Sciatic nerve (tissue), 2 donors: ENCODE measurements around the gene LRMDA. TPM values are rescaled to one million over a fixed set of nuclear protein-coding genes. Genes with fewer than 3 reads are reported as not detected.
A peak's percentile ranks its signal among the peaks of the same experiment; 100 is the strongest.

Source experiments
- ATAC-seq: fragments of 200-7000 bp; cut with Tn5 transposase; one replicate; pipeline ENCODE4 v1.9.1; 2020; ENCODE audit warnings: mild to moderate bottlenecking, moderate library complexity
- DNase-seq: peaks from one replicate; pipeline ENCODE4 v3.0.0-alpha.2; 2020; ENCODE audit warnings: low spot score
- intact Hi-C: fragments of 100-400 bp; cut with DNase I; formaldehyde crosslinking; loops from one replicate; pipeline ENCODE4 v1.14.2; 2022
- total RNA-seq: library from RNA; stranded (reverse); fragmentation: NEBNext Ultra II Directional; extraction: Animal tissue kit (Norgen Biotek cat#: 25700); gene quantifications from one replicate; pipeline ENCODE4 v1.2.1, GENCODE V29; 2021
- donor health status: DM: no; HTN: no; CAD: no.
- donor health status: DM: no; HTN: no; CAD: no.

The LRMDA gene
- total RNA-seq, 1 donor from 2014 or later: 16.6 TPM

DNA sequence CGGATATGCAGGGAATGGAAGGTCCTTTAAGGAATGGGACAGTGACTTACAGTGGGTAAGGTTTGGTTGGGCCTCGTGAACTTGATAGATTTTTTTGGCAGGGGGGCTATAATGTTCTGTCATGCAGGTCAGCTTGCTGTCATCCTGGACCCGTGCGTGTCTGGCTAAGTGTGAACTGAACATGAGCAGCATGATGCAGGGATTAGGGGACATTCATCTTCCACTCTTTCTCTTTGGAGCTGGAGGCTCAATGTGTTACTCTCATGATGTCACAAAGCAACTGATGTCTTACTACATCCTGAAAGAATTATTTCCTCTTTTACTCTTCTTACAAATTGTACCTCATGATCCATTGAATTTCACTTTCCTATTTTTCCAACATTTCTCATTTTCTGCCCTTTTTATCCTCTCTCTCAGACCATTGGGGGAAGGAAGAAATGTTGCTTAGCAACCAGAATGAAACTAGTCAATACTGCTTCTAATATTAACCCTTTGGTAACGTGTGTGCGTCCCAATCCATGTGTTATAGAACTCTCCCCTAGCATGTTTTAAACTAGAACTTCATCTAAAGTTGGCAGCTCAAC, 549.1 kb downstream of the LRMDA start:
- DNase-seq (no peak), ATAC-seq (no peak)
- intact Hi-C loops: loop anchor here (2.0 kb wide), 1 partner anchor 32 kb away; no protein-coding TSS in a partner anchor

DNA sequence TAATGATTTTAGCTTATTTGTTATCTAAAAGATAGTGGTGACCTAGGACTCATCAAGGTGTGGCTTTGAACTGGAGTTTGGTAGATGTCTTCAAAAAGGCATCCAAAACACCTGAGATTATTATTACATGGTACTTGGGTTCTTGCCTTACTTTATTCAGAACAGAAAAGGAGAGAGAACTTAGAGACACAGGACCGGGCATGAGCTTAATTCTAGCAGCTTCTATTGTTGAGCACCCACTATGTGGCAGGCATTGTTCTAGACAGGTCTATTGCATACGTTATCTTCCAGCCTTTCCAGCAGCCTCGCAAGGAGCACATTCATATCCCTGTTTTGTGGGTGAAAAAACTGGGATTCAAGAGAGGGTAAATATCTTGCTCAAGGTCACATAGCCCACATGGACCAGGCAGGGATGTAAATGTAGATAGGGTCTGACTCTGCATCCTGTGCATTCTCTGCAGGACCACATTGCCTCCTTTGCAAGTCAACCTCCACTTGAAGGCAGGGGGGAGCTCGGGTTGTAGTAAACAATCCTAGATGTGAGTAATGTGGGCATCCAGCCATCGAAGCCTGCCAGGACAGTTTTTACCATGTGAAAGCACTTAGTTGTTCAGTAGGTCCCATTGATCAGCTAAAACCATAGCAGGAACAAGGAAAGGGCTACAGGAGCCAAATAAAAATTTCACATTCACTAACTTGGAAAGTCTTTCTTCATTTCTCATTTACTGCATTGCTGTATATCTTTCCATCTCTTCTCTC, 551.4 kb downstream of the LRMDA start:
- ATAC-seq (peak; percentile 48), DNase-seq (no peak)
- intact Hi-C loops: no loop called here

DNA sequence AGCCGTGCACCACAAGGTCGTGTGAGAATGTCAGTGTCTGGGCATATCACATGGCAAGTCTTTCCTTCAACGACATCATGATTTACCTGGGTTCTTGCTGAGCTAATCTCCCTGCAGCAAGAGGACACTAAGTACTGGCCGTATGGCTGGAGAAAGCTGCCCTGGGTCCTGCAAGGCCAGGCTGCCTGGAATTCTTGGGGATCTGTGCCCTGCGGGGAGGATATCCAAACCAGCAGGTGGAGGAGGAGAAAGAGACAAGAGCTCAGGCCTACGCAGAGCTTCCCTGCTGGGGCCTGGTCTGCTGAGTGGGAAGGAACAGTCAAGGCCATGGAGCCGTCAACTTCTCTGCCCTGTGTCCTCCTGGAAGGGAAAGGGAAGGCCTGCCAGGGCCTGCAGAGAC, 552.6 kb downstream of the LRMDA start:
- intact Hi-C loops: no loop called here
- ATAC-seq: no peak
- DNase-seq: no peak

DNA sequence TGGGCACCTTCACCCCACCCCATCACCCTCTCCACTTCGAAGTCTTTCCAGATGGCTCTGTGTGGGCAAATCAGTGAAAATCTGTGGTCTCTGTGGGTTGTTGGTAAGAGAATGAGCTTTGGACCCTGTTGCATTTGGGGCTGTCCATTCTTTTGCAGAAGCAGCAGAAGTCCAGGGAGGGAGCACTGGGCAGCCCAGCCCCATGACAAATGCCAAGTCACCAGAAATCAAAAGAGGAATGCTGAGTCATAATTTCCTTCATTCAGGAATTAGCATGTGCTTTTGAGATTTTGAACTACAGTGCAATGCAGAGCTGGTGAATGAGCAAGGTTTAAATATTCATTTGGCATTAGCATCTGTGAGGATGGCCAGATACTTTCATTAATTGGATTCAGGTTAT, 556.2 kb downstream of the LRMDA start:
- no peak for DNase-seq
- ATAC-seq: no peak
- intact Hi-C loops: no loop called here

DNA sequence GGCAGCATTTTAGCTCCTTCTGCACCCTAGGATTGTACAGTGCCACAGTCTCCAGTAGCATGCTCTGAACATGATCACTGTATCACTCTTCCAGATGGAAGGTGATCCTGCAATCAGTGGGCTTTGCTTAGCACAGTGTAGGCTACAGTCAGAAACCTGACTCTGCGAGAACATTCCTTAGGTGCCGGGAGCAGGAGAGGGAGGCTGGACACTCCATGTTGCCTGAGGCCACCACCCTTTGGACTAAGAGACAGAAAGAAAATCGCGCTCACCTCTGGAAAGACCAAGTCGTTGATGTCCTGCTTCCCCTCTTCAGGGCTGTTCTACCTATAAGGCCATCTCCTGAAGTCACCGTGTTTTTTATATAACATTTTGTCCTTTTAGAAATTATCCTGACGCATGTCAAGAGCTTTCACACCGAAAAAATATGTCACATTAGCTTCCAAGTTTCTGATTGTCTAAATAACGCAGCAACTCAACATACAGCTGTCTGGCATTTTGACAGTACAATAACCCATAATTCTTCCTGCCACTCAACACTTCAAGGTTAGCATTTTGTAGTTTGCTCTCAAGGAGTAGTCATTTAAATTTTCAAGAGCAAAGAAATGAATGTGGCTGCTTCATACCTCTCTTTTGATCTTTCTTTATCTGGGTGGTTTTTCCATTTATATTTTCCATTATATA, 563.1 kb downstream of the LRMDA start:
- no peak for DNase-seq
- no peak for ATAC-seq
- intact Hi-C loops: no loop called here

DNA sequence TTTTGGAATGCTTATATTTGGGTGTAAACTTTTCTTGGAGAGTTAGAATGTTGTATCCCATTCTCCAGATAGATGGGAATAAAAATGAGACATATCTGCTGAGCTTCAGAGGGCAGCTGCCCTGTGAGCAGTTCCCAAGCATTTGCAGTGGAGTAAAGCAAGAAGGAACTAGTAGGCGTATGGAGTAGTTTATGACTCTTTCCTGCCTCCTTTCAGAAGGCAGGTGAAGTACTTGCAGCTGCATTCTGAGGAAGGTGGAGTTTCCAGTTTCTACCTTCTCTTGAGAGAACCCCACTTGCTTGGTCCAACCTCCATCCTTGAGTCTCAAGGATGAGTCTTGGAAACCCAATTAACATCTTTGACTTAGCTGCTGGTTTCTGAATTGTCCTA, 563.6 kb downstream of the LRMDA start:
- DNase-seq (no peak), ATAC-seq (no peak)
- intact Hi-C loops: no loop called here

DNA sequence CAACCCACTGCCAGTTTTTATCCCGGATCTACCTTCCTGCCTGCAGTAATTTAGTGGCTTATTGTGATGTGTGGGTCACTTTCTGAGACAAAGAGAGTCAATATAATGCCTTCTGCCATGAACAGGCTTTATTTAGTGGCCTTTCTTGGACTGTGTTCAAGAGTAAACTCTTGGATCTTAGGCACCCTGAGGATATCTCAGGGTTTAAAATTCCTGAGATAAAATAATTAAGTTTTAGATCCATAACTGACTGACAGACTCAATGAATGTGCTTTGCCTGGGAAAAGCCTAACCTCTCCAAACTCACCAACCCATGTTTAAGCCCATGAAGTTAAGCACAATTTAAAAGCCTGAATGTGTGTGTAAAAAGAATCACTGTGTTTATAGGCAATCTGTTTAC, 564.3 kb downstream of the LRMDA start:
- intact Hi-C loops: no loop called here
- ATAC-seq (no peak), DNase-seq (no peak)

DNA sequence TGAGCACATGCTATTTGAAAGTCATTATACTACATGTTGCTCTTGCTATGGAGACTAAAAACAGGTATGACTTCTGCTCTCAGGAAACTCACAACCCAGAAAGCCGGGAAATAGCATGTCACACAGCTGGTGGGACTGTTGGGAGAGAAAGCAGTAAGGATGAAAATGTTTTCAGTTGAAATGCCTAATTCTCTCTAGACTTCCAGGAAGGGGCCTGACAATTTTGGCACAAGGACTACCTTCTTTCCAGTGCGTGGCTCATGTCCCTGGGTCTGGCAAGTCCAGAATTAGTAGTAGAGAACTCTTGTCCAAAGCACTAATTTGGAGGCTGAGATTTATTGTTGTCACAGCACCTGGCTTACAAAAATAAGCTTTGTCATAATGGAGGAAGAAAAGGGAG, 567.6 kb downstream of the LRMDA start:
- DNase-seq (no peak), ATAC-seq (no peak)
- intact Hi-C loops: no loop called here

DNA sequence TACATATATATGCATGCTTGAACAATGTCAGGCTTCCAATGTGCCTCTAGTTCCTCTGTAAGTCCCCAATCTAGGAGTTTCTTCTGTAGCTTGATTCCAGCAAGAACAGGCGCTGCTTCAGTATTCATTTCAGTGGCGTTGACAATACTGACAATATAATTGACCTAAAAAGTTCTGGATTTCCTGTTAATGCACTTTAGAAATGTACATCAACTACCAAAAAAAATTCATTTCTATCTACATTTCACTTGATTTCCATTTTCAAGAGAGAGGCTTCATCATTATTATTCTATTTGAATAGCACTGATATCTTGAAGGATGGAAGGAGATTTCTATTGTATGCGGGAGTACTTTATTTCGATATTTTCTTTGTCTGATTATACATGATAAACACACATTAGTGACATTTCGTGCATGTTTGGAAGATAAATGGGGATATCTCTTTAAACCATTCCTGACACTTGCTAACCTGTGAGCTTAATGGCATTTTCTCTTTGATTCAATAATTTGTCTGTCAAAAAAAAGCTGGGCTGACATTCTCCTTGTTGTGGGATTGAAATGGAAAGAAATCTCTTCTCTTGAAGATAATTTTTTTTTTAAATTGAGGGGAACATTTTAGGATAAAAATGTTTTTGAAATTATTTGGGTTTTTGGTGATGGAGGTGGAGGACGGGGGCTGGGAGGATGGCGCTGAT, 568.2 kb downstream of the LRMDA start:
- no peak for DNase-seq
- intact Hi-C loops: no loop called here
- no peak for ATAC-seq

DNA sequence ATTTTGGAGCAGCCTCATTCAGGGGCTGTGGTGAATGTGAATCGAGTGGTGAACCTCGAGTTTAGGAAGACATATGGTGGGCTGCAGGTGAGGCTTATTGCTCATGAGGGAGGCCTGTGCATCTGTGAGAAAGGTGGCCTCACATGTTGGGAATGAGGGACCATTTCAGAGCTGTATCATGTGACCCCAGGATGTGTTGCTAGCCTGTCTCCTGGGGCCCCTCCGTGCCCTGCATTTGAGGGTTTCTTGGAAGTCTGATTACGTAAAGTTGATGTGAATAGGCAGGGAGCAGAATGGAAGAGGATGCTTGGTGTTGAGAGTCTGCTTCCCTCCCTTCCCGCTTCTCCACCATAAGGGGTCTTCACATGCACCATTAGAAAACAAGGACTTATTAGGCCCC, 569.1 kb downstream of the LRMDA start:
- intact Hi-C loops: no loop called here
- ATAC-seq (no peak), DNase-seq (no peak)

DNA sequence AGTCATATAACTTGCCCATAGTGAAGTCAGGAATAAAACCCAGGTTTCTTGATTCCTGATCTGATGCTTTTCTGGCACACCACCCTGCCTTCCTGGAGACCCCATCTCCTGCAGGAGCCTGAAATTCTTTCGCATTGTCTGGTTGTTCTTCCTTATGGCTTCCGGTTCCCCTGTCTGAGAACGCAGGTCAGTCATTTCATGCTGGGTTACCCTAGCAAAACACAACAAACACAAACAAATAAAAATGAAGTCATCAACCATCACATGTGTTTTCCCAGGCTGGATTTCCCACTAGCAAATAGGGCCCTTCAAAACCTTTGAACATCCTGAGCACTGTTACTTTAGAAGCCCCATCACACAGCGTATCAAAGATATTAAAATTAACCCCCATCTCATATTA, 569.6 kb downstream of the LRMDA start:
- DNase-seq: no peak
- intact Hi-C loops: no loop called here
- no peak for ATAC-seq

DNA sequence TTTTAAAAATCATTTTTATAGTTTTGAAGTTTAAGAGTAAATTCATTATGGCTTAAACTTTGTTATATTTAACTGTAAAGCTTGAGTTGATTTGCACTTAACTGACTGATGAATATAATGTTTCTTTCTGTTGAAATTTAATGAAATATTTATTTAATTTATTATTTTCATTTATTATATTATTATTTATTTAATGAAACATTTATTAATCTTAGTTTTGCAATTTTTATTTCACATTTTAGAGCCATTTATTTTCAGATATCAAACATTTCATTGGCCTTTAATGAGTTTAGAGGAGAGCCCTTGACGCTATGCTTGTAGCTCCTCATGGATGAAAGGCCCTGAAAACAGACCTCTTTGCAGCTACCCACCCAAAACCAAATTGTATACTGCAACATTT, 570.0 kb downstream of the LRMDA start:
- intact Hi-C loops: no loop called here
- DNase-seq: no peak
- ATAC-seq: no peak

DNA sequence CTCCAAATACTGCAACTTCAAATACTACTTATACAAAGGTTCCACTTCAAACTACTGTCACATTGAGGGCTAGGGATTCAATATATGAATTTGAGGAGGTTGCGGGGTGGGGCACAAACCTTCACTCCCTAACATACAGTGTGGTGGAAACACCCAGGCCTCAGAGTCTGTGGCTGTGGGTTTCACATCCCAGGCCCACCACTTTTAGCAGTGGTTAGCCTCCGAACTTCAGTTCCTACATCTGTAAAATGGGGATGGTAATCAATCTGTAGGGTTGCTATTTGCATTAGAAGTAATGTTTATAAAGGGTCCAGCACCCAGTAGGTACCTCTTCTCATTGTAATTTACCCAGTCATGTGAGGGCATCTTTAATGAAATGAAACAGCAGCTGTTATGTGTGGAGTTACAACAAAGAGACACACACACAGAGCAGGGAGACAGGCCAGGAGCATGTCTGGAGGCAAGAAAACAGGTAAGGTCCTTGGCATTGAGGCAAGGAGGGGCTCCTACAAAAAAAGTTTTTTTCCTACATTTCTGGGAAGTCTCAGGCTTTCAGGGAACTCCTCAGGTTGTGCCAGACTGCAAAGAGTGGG, 570.9 kb downstream of the LRMDA start:
- intact Hi-C loops: no loop called here
- DNase-seq (no peak), ATAC-seq (no peak)

DNA sequence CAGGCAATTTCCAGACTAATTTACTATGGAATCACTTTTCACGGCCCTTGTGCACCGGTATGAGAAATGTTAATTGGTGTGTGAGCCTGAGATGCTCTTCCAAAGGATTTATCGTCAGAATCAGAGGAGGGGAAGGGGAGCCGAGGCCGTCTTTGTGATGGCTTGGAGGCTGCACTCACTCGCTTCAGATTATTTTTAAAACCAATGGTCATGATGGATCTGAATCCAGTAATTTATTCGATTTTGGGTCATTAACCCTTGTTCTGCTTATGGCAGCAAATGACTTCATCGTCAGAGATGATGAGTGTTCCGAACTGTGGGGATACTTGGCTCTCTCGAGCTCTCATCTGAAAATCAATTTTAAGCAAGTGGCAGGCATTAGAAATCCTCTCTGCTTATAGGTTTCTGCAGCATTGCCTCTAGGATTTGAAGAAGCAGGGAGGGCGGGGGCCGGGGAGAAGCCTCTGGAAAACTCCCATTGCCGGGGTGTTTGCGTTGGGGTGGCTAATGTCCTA, 576.3 kb downstream of the LRMDA start:
- no peak for ATAC-seq
- intact Hi-C loops: no loop called here
- no peak for DNase-seq

DNA sequence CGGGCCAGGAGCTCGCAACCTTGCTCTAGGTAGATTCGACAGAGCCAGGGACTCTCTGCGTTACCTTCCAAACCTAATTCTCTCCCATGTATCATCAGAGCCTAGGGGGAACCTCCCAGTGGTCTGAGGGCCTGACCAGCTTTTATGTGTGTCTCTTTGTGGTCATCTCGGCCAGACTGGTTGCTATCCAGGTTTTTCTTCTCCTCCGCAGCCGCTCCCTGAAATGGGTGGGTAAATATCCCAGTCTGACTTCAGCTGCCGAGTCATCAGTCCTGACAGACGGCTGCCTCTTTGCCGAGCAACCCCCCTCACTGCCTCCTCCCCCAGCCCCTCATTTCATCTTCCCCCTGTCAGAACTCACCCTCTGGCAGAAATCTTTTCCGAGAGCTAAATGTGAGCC, 578.1 kb downstream of the LRMDA start:
- intact Hi-C loops: no loop called here
- ATAC-seq (no peak), DNase-seq (no peak)

DNA sequence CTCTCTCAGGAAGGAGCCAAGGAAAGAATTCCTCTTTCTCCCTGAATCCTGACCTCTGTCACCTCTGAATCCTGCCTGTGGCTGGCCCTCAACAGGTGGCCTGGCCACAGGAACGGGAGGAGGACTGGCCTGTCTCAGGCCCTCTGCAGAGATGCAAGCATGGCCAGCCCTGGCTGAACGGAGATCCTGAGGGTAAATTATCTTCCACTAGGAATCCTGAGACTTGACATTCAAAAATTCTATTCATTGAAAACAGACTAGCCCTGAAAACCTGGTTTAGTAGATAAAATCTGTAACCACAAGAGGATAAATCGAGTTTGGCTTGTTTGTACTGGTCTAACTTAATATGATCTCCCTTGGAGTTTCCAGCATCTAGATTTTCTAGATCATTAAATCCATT, 579.3 kb downstream of the LRMDA start:
- DNase-seq (no peak), ATAC-seq (no peak)
- intact Hi-C loops: no loop called here

DNA sequence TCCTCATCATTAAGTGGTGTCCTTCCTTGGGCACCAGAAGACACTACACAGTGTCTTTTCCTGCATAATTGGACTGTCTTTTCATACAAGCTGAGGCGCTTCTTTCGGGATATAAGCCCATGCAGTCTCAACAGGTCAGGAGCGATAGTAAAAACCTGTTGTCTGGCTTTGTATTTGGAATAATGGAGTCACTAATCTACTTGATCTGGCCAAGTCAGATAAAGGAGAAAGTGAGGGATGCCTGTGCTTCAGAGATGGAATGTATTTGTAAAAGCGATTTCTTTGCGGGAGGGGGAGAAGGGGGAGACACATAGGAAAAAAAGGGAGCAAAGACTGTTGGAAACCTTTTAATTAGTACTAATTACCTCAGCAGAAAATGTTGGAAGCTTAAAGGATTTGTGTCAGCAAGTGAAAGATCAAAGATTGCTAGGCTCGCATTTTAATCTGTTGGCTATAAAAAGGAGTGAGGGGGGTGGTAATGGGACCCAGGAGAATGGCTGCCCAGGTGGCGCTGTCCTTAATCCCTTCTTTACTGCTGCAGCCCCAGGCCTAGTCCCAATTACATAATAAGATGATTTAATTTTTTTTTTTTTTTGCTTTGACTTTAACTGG, 581.4 kb downstream of the LRMDA start:
- intact Hi-C loops: no loop called here
- ATAC-seq: no peak
- no peak for DNase-seq

DNA sequence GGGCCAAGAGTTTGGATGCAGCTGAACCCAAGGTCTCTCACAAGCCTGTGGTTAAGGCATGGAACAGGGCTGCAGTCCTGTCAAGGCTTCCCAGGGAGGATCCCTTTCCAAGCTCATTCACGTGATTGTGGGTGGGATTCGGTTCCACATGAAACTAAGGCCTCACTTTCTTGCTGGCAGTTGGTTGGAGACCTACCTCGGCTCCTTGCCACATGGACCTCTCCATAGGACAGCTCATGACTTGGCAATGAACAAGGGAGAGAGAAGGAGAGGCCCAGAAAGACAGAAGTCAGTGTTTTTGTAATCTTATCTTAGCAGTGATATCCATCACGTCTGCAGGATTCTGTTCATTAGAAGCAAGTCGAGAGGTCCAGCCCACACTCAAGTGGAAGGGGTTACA, 583.8 kb downstream of the LRMDA start:
- intact Hi-C loops: no loop called here
- DNase-seq (no peak), ATAC-seq (peak; percentile 76)
